Progenitor cell of endocrine pancreas (in vitro differentiated cells): ENCODE results near the gene GPR152. TPM values are rescaled to one million over a fixed set of nuclear protein-coding genes. Genes with fewer than 3 reads are reported as not detected.

ENCODE experiments used
- DNase-seq: peaks from one replicate; pipeline ENCODE4 v3.0.0; 2021; ENCODE audit warnings: low spot score; ENCODE audit not compliant: unreplicated experiment
- H3K27ac Mint-ChIP-seq: 2 replicates; pipeline ENCODE4 v1.8.0; 2021; ENCODE audit warnings: mild to moderate bottlenecking, moderate library complexity, mixed read lengths
- H3K27me3 Mint-ChIP-seq: 2 replicates; pipeline ENCODE4 v1.8.0; 2021; ENCODE audit warnings: mixed read lengths
- H3K36me3 Mint-ChIP-seq: 2 replicates; pipeline ENCODE4 v1.8.0; 2022; ENCODE audit warnings: mixed read lengths; ENCODE audit not compliant: insufficient read depth
- H3K4me1 Mint-ChIP-seq: 2 replicates; pipeline ENCODE4 v1.8.0; 2021; ENCODE audit warnings: low read depth, mixed read lengths
- H3K4me3 Mint-ChIP-seq: 2 replicates; pipeline ENCODE4 v1.8.0; 2021; ENCODE audit warnings: low read depth, mild to moderate bottlenecking, moderate library complexity, mixed read lengths
- H3K9me3 Mint-ChIP-seq: 2 replicates; pipeline ENCODE4 v1.8.0; 2021; ENCODE audit warnings: low read depth, mixed read lengths
- CTCF ChIP-seq: fragments of 200-600 bp; sonication (generic); IDR thresholded peaks from one replicate; pipeline ENCODE4 v1.5.0; 2021; ENCODE audit warnings: antibody characterized with exemption, mild to moderate bottlenecking; ENCODE audit not compliant: unreplicated experiment
- long read RNA-seq: library from polyadenylated mRNA; unstranded; transcript quantifications from one replicate; pipeline ENCODE4 v2.0.0, GENCODE V29; 2020
- total RNA-seq: library from RNA; stranded (reverse); gene quantifications from 2 replicates; pipeline ENCODE4 v1.2.1, GENCODE V29; 2021

GPR152 gene
- not detected in 2 replicates for total RNA-seq
- long read RNA-seq: 0 reads

DNA sequence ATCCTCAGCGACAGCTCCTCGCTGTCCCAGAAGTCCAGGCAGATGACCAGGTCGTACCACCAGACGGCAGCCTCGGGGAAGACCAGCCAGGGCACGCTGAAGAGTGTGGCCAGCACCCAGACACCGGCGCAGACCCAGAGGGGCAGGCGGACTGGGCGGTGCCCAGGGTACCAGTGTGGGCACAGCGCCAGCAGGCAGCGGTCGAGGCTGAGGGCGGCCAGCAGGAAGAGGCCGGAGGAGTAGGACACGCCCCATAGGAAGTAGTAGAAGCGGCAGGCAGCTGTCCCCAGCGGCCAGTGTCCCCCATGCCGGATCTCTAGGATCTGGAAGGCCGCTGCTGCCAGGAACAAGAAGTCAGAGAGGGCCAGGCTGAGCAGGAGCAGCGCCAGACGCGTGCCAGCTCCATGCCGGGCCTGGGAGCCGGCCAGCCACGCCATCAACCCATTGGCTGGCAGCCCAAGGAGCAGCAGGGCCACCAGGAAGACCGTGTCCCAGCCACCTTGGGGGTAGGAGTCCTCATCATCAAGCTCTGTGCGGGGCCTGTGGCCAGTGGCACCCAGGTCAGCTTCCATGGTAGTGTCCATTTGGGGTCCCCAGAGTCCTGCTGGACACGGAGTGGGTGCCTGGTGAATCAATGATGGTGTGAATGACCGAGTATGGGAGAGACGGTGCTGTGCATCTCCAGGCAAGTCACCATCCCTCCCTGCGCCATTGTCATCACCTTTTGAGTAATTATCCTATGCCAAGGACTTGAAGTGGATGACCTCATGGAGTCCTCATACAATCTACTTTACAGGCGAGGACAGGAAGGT is at the start of gene GPR152:
GPR152 (minus strand) TSS at position 589 of the 812 bp plus-strand sequence; CDS start at position 584, 5 bp downstream.
- Mint-ChIP-seq H3K4me3 (no peak within 1 kb of the TSS), H3K9me3 (no peaks in the 10 kb centered on the region), H3K27ac (peak within 1 kb of the TSS; percentile 64), H3K4me1 (no peaks in the 10 kb centered on the region), H3K36me3 (no peaks in the 10 kb centered on the region), H3K27me3 (peaks cover 8% of the 10 kb centered on the region)
- DNase-seq: no peak
- TF ChIP-seq CTCF: no peak

DNA sequence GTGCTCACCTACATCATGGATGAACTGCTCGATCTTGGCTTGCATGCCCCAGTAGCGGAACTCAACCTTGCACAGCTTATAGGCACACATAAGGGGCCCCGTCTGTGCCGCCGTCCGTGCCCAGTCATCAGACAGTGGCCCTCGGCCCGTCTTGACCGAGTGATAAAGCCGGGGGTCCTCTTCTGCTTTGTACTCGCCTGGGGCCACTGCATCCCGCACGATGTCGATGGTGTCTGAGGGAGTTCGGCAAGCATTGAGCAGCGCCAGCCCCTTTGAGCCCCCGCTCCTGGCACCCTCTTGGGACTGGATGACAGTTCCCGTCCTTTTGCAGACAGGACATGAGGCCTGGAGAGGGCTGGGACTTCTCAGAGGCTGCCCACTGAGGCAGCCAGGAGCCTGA is 49.3 kb upstream of the GPR152 start:
- no peak for DNase-seq
- Mint-ChIP-seq H3K9me3 (no peaks in the 10 kb centered on the region), H3K4me1 (peaks cover 14% of the 10 kb centered on the region), H3K36me3 (peaks cover 9% of the 10 kb centered on the region), H3K27me3 (peaks cover 5% of the 10 kb centered on the region), H3K4me3 (no peak overlapping the region), H3K27ac (no peak overlapping the region)
- TF ChIP-seq CTCF: no peak

GRCh38 chr11:67500831-67501715 is 48.5 kb upstream of the GPR152 start:
- Mint-ChIP-seq H3K4me3 (no peak overlapping the region), H3K27me3 (peaks cover 5% of the 10 kb centered on the region), H3K36me3 (peaks cover 9% of the 10 kb centered on the region), H3K27ac (no peak overlapping the region), H3K9me3 (no peaks in the 10 kb centered on the region), H3K4me1 (peaks cover 11% of the 10 kb centered on the region)
- DNase-seq: no peak
- no peak for TF ChIP-seq CTCF

- no peak for TF ChIP-seq CTCF
- no peaks in the 10 kb centered on the region for H3K9me3 Mint-ChIP-seq
- peaks cover 5% of the 10 kb centered on the region for H3K27me3 Mint-ChIP-seq
- peaks cover 9% of the 10 kb centered on the region for H3K4me1 Mint-ChIP-seq
- no peak overlapping the region for H3K27ac Mint-ChIP-seq
- peaks cover 9% of the 10 kb centered on the region for H3K36me3 Mint-ChIP-seq
- DNase-seq: no peak
- H3K4me3 Mint-ChIP-seq: no peak overlapping the region
These were observed 47.9 kb upstream of the GPR152 start for GRCh38 chr11:67500484-67500821.

GRCh38 chr11:67499808-67500483 is 47.4 kb upstream of the GPR152 start:
- Mint-ChIP-seq H3K27me3 (peaks cover 5% of the 10 kb centered on the region), H3K36me3 (peaks cover 9% of the 10 kb centered on the region), H3K9me3 (no peaks in the 10 kb centered on the region), H3K4me3 (no peak overlapping the region), H3K27ac (no peak overlapping the region), H3K4me1 (peaks cover 9% of the 10 kb centered on the region)
- TF ChIP-seq CTCF: no peak
- DNase-seq: no peak
